HG03045 (cell line): Measurements from ENCODE around the gene KLHDC7B.
A peak's percentile ranks its signal among the peaks of the same experiment; 100 is the strongest.

Source experiments
- ATAC-seq: cut with Tn5 transposase; IDR thresholded peaks from one replicate; pipeline ENCODE4 v1.9.1; 2021; ENCODE audit warnings: mild to moderate bottlenecking, moderate library complexity; ENCODE audit not compliant: unreplicated experiment

The KLHDC7B gene

DNA sequence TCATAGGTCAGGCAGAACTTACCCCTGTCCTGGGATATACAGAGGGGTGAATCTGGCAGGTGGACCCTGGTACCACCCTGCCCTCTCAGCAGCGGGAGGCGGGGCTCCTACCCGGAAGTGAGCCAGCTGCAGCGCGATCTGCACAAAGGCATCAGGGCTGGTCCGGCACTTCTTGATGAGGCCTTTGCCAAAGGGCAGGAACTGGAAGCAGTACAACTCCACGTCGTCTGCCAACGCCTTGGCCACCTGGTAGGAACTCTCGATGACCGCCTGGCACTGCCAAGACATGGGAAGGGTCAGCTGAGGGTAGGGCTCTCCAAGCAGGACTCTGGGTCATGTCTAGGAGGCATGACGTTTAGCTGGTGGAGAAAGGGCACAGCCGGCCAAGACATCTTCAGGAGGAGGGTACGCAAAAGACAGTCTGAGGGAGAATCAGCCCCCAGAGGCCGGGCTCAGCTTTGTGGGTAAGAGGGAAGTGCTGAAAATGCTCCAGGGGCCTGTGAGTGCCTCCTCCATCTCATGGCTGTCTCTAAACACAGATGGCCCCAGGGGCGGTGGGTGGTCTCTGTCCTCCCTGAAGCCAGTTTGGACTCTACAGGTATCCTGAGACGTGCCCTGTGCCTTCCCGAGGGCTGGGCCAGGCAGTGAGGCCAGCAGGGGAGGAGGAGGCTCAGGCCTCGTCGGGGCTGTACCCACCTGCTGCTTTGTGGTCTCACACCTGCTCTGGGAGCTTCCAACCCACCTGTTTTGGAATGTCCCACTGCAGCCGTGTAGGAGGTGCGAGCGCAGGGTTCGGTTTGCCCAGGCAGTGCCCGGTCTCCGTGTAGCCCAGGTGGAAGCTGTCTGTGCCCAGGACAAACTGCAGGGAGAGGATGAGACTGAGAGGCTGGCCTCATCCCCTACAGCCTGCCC lies 25.8 kb downstream of the KLHDC7B start:
- no peak for ATAC-seq

DNA sequence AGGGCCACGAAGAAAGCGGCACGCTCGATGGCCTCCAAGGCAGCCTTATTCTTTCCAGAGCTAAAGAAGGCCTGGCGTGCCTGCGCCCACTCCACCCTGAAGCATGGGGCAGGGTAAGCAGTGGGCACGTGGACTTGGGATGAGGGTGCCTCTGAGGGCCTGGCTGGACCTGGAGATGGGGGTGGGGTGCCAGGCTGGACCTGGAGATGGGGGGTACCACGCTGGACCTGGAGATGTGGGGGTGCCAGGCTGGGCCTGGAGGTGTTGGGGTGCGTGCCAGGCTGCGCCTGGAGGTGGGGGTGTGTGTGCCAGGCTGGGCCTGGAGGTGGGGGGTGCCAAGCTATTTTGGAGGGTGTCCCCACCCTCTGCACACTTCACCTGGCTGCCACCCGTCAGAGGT lies 27.3 kb downstream of the KLHDC7B start:
- ATAC-seq: no peak

DNA sequence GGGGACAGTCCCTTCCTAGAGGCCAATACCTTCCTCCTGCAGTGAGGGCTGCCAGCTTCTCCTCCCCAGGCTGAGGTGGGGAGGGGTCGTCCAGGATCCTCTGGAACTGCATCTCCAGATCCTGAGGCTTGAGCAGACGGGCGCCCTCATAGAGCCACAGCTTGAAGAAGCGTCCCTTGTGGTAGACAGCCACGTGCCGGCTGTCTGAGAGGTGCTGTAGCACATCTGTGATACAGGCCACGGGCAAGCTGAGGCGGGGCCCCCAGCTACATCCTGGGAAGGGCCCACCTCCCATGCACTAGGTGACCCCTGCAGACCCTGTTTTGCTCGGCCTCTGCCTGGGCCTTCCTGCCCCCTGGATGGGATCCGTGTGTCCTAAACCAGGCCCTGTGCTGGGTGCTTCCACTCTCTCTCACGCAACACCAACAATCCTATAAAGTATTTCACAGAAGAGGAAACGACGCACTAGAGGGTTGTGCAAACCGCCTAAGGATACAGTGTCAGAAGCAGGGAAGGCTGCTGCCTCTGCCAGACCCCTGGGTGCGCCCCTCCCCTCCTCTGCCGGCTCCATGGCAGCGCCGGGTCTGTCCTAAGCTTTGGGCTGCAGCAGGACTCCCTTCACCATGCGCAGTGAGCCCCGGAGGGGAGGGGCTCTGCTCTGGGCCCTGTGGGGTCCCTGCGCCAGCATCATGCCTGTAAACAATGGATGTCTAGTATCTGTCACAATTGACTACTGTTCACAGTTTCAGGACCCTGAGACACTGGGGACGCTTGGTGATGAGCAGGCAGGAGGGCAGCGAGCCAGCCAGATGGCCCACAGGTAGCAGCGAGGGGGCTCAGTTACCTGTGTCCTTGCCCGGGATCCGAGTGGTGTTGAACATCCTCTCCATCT lies 28.0 kb downstream of the KLHDC7B start:
- ATAC-seq: no peak

GRCh38 chr22:50574383-50574755 lies 28.7 kb downstream of the KLHDC7B start:
- no peak for ATAC-seq

DNA sequence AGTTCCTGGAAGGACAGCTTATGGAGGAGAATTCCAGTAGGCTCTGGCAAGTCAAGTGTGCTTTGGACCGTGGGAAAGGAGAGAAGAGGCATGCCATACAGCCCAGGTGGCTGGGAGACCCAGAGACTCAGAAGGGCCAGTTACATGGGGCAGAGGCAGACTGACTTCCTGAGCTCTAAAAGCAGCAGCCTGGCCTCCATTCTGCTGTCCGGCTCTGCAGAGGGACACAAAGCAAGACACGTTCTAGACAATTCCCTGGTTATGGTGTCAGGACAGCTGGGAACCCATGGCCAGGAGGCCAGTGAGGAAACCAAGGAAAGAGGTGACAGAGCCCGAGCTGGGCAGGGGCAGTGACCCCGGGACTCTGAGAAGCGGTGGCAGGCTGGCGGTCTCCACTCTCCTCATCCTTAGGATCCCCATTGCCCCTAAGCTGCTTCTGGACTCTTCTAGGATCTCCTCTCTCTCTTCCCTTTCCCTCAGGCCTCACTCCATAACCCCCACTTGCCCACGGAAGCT lies 29.8 kb downstream of the KLHDC7B start:
- no peak for ATAC-seq

DNA sequence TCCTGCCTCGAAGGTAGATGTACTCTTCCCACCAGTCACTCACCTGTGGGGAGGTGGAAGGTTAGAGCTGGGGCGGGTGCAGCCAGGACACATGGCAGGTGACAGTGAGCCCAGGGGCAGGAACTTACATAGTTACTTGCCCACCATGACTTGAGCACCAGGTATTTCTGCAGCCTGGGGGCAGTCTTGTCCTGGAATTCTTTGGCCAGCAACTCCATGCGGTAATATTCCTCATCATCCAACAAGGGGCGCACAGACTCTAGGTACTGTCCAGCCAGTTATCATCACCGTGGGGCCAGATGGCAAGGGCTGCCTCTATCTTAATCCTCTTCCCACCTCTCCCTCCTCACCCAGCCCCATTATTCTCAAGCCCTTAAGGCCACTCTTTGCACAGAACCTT lies 30.4 kb downstream of the KLHDC7B start:
- ATAC-seq: no peak

DNA sequence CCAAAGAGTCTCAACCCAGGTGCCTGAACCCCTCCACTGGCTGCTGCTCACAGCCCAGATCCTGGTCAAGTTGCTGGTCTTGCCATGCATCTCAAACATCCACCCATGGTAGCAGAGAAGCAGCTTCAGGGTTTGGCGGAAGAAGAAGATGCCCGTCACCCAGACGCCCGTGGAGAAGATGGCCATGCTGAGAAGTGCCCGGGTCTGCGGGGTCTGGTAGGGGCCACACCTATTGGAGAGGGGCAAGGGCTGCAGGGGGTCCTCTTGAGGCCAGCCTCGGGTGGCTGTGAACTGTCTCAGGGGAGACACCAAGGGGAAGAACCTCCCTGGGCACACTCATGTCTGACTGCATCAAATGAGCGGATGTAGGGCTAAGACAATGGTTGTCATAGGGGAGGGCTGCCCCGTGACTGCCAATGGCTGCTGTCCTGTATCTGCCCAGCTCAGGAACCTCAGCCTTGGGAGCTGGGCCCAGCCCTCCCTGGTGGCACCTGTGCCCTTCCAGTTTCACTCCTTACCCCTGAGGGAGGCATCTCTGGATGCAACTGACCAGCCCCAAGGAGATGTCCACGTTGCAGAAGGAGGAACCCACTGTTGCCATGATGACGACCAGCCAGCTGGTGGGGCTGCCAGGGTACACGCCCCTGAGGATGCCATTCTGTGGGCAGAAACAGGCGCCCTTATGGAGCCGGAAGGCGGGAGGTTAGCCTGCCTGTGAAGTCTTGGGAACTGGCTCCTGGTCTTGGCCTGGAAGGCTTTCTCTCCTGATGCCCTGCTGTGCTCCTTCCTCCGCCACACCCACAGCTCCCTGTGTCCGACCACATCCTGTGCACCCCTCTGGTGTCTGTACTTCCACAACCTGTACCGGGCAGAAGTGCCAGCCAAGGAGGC lies 31.4 kb downstream of the KLHDC7B start:
- ATAC-seq: no peak

DNA sequence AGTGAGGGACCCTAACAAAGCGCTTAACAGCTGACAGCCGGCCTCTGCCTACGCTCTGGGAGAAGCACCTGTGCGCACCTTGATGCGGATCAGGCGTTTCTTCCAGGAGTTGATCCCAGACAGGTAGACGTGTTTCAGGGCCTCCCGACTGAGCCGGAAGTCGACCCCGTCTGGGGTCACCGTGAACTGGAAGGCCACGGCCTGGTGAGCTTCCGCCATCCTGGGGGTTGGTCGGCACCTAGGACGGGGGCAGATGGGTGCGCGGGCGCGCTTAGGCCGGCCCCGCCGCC lies 31.9 kb downstream of the KLHDC7B start:
- no peak for ATAC-seq

GRCh38 chr22:50577987-50578775 lies 32.5 kb downstream of the KLHDC7B start, which contains the start of gene CPT1B:
Gene CPT1B, minus strand, starts transcription at chr22:50578427. Its CDS starts 512 bp downstream, at chr22:50577915.
- ATAC-seq: no peak

DNA sequence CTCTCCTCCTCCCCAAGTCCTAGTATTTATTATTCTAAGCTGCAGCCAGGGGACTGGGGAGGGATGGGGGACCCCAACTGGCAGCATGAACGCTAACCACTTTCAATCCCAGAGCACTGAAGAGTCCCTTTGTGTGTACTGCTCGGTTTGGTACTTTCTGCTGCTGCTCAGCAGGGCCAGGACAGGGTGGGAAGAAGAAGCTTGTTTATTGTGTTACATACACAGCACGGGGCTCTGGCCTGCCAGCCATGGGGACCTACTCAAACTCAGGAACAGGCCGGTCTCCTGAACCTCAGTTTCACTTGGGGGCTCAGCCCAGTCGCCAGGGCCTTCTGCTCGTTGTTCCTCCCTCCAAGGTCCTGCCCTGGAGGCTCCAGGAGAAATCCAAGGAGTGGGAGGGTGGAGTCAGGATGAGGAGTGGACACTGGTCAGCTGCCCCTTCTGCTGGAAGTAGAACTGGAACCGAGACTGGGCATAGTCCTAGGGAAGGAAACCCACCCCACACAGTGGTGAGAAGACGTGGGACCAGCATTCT lies 33.1 kb downstream of the KLHDC7B start:
- no peak for ATAC-seq

- no peak for ATAC-seq
These were observed 34.1 kb downstream of the KLHDC7B start for GRCh38 chr22:50579752-50580151.

GRCh38 chr22:50581031-50581949 lies 35.6 kb downstream of the KLHDC7B start:
- ATAC-seq: no peak

GRCh38 chr22:50581950-50582492 lies 36.3 kb downstream of the KLHDC7B start:
- peak; percentile 23 for ATAC-seq

DNA sequence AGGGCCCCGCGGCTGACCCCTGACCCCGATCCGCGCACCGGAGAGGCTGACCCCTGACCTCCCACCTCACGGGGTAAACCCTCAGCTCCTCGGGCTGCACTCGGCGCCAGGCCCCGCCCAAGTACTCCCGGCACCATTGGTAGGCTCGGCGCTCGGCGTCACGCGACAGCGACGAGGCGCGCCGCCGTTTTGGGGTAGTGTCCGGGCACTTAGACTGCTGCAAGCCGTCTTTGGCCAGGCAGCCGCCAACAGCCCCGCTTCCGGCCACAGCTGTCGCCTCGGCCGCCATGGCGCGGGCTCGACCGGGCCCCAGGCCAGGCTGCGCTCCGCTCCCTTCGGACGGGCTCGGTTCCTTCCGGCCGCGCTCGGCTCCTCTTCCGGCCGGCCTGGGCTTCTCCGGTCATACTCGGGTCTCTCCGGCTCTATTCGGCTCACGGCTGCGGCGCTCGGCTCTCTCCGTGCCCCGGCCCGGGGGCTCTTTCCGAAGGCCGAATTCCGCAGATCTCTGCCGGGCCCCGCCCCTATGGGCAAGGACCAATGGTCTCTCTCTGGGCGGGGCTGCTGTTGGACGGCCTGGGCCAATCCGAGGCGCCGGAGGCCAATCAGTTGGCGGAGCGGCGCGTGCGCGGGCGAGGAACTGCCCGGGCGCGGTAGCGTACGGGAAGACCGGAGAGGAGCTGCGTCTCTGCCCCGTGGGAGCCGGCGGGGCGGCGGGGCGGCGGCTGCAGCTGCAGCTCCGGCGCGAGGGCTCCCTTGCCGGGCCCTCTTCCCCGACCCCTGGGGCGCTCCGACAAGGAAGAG lies 37.0 kb downstream of the KLHDC7B start, which contains the start of gene CHKB:
CHKB (minus strand) TSS at position 357 of the 801 bp plus-strand sequence; CDS start at position 289, 68 bp downstream.
- ATAC-seq: peak; percentile 89

GRCh38 chr22:50583294-50583861 lies 37.7 kb downstream of the KLHDC7B start:
- ATAC-seq: peak; percentile 25

DNA sequence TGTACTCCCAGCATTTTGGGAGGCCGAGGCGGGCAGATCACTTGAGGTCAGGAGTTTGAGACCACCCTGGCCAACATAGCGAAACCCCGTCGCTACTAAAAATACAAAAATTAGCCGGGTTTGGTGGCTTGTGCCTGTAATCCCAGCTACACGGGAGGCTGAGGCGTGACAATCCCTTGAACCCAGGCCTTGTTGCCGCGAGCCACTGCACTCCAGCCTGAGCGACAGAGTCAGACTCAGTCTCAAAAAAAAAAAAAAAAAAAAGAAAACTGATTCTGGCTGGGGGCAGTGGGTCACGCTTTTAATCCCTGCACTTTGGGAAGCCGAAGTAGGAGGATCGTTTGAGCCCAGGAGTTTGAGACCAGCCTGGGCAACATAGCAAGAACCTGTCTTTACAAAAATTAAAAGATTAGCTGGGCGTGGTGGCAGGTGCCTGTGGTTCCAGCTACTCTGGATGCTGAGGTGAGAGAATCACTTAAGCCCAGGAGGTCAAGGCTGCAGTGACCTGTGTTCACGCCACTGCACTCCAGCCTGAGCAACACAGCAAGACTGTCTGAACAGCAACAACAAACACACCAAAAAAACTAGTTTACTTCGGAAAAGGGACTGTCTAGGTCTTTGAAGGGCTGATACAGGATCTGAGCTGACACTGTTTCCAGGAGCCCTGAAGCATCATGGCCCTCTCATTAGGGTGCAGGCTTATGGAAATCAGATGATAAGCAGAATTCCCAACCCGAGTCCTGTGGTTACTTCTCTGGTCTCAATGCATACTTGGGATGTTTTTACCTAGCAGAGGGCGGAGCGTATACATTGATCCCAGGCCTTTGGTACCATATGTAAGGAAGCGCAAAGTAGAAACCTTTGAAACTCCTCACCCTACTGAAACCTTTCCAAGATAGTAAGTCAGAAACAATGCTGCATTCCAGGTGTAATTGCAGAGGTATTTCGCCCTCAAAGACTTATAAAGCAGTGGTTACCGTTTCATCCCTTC lies 38.7 kb downstream of the KLHDC7B start:
- ATAC-seq: no peak
